Heart left ventricle (tissue), 16 donors: Measurements from ENCODE around the gene CABLES2. TPM values are rescaled to one million over a fixed set of nuclear protein-coding genes. Genes with fewer than 3 reads are reported as not detected.

Source experiments
- ATAC-seq, 4 donors: fragments of 200-7000 bp; cut with Tn5 transposase; one replicate each; pipeline ENCODE4 v1.9.1; 2020 to 2022; ENCODE audit warnings: moderate library complexity in 4 of 4, mild to moderate bottlenecking in 3 of 4, moderate number of reproducible peaks in 1 of 4
- DNase-seq, 5 donors: peaks; one replicate each; pipeline ENCODE4 v3.0.0-alpha.2; 2020
- H3K27ac ChIP-seq, 12 donors: fragments of 200-600 bp; sonication (generic) in 4 of 12; one replicate each; pipeline versions ENCODE4 v1.5.0 to v1.8.0; 2016 to 2022; ENCODE audit warnings: mild to moderate bottlenecking in 2 of 12
- H3K27me3 ChIP-seq, 9 donors: fragments of 200-600 bp; sonication (generic) in 2 of 9; one replicate each; pipeline versions ENCODE4 v1.5.1 to v1.8.0; 2016 to 2022; ENCODE audit warnings: mild to moderate bottlenecking in 3 of 9
- H3K36me3 ChIP-seq, 9 donors: fragments of 200-600 bp; sonication (generic) in 2 of 9; one replicate each; pipeline versions ENCODE4 v1.5.0 to v1.8.0; 2018 to 2022; ENCODE audit warnings: mild to moderate bottlenecking in 2 of 9
- H3K4me1 ChIP-seq, 12 donors: fragments of 200-600 bp; sonication (generic) in 4 of 12; one replicate each; pipeline versions ENCODE4 v1.5.0 to v1.8.0; 2016 to 2022; ENCODE audit warnings: mild to moderate bottlenecking in 3 of 12
- H3K4me3 ChIP-seq, 12 donors: fragments of 200-600 bp; sonication (generic) in 4 of 12; one replicate each; pipeline versions ENCODE4 v1.5.0 to v1.8.0; 2017 to 2022; ENCODE audit warnings: mild to moderate bottlenecking in 9 of 12, moderate library complexity in 4 of 12
- H3K9me3 ChIP-seq, 12 donors: fragments of 200-600 bp; sonication (generic) in 4 of 12; one replicate each; pipeline versions ENCODE4 v1.5.0 to v1.8.0; 2016 to 2022; ENCODE audit warnings: mild to moderate bottlenecking in 1 of 12
- POLR2A ChIP-seq, 2 donors: fragments of 450-650 bp; IDR thresholded peaks; one replicate each; pipeline ENCODE4 v1.6.1; 2017; ENCODE audit warnings: antibody characterized with exemption in 2 of 2, mild to moderate bottlenecking in 2 of 2, moderate library complexity in 2 of 2
- WGBS, 4 donors: extraction: QIAGEN DNeasy Blood & Tissue Kit in 2 of 4; methylation state at CpG; one replicate each; pipeline versions ENCODE4 v1.1.5 to v1.1.7; 2013 to 2018; 5-methylcytosine and 5-hydroxymethylcytosine counted together
- intact Hi-C, 10 donors: fragments of 100-400 bp; cut with DNase I; formaldehyde crosslinking; loops; one replicate each; pipeline versions ENCODE4 v1.11.1 to v1.14.2; 2022
- polyA plus RNA-seq, 2 donors: library from polyadenylated mRNA; stranded (reverse); fragments of 200-250 nt; gene quantifications; one replicate each; pipeline ENCODE4 v1.2.3, GENCODE V29; 2013
- total RNA-seq, 9 donors: library from RNA; depleted of rRNA in 2 of 9; stranded (reverse); fragments of >200 nt in 2 of 9; fragmentation: NEBNext Ultra II Directional in 3 of 9; extraction: Animal tissue kit (Norgen Biotek cat#: 25700) in 3 of 9; gene quantifications; one replicate each; pipeline versions ENCODE4 v1.1.0 to v1.2.4, GENCODE V29; 2016 to 2023
- TF ChIP-seq, protein P1 (sequence below), 12 donors: fragments of 200-600 bp; sonication (generic) in 4 of 12; IDR thresholded peaks; one replicate each; pipeline versions ENCODE4 v1.5.0 to v1.8.0; 2018 to 2022; ENCODE audit warnings: antibody characterized with exemption in 12 of 12, mild to moderate bottlenecking in 5 of 12
- donor health status: ischemic (EF 13 %, LVEDD 7.1; RV severe dilation, severe dysfunction).
- donor health status: healthy with polysubstance abuse.
- donor health status: DM: no; HTN: yes; CAD: no.
- donor health status: DM: no; HTN: no; CAD: no.
- donor health status: ischemic (EF 25% LVEDD 6.9; RV normal size, moderate dysfunction).
- donor health status: ischemic (EF 25% LVEDD 5.7; RV mildly dilated, moderate dysfunction).
- donor health status: healthy.
- donor health status: DM: yes; HTN: yes; CAD: no.
- donor health status: ischemic (EF 35%, LVEDD 5.7; RV mildly dilated, moderate dysfunction).
- donor health status: nonischemic (EF 11% LVEDD 7.7; RV severe dilation, severe dysfunction).
- donor health status: DM: yes; HTN: yes; CAD: no.
- donor health status: PGD.
- donor health status: ischemic (EF 29% LVEDD 5.4; RV normal size, mild dysfunction).
- donor health status: nonischemic (EF 23%, LVEDD 6.1; RV moderate dilation, normal function).

CABLES2 gene
- total and polyA plus RNA-seq, 11 donors: 2.9 to 12.0 (median 8.8) TPM

DNA sequence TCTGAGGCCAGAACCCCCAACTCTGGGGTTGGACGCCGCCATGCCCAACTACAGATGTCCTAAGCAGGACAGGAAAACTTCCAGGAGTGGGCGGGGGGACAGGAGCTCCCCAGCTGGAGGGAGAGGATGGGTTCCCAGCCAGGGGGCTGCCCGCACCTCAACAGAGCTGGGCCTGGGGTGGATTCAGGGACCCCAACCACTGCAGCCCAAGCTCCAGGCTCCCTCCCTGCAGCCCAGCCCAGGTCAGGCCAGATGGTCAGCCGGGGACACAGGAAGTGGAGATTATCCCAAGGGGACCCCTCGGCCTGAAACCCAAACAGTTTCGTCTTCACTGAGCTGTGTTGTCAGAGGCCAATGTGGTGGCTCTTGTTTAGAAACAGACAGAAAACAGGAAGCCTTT is 49.4 kb downstream of the CABLES2 start:
- intact Hi-C loops: loop anchor here in 4 of 10 donors (2.0 to 10.0 kb wide), 4 partner anchors 23 to 55 kb away; partner anchors contain the start of gene ADRM1 (in 2 of the 4)
- no peaks in the 10 kb centered on the region for H3K9me3 ChIP-seq
- H3K4me3 ChIP-seq: peak overlapping the region in 9 of 12 donors; percentile 15 to 48 (median 36)
- peaks cover 0 to 18% (median 0%) of the 10 kb centered on the region in 9 donors for H3K36me3 ChIP-seq
- no peak for TF ChIP-seq POLR2A (IDR thresholded peaks at IDR 0.05)
- TF ChIP-seq, protein P1, sequence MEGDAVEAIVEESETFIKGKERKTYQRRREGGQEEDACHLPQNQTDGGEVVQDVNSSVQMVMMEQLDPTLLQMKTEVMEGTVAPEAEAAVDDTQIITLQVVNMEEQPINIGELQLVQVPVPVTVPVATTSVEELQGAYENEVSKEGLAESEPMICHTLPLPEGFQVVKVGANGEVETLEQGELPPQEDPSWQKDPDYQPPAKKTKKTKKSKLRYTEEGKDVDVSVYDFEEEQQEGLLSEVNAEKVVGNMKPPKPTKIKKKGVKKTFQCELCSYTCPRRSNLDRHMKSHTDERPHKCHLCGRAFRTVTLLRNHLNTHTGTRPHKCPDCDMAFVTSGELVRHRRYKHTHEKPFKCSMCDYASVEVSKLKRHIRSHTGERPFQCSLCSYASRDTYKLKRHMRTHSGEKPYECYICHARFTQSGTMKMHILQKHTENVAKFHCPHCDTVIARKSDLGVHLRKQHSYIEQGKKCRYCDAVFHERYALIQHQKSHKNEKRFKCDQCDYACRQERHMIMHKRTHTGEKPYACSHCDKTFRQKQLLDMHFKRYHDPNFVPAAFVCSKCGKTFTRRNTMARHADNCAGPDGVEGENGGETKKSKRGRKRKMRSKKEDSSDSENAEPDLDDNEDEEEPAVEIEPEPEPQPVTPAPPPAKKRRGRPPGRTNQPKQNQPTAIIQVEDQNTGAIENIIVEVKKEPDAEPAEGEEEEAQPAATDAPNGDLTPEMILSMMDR (IDR thresholded peaks at IDR 0.05): no peak
- 28 to 56% (median 43%) methylated on average over 4 to 7 of the region's 7 CpGs for WGBS, 4 donors
- H3K27ac ChIP-seq: peak overlapping the region; percentile 69 to 97 (median 93)
- peaks cover 0 to 4% (median 0%) of the 10 kb centered on the region in 9 donors for H3K27me3 ChIP-seq
- peak in 3 of 5 donors; percentile 47 to 62 (median 58) for DNase-seq
- no peak for ATAC-seq
- peaks cover 40 to 96% (median 88%) of the 10 kb centered on the region in 12 donors for H3K4me1 ChIP-seq

DNA sequence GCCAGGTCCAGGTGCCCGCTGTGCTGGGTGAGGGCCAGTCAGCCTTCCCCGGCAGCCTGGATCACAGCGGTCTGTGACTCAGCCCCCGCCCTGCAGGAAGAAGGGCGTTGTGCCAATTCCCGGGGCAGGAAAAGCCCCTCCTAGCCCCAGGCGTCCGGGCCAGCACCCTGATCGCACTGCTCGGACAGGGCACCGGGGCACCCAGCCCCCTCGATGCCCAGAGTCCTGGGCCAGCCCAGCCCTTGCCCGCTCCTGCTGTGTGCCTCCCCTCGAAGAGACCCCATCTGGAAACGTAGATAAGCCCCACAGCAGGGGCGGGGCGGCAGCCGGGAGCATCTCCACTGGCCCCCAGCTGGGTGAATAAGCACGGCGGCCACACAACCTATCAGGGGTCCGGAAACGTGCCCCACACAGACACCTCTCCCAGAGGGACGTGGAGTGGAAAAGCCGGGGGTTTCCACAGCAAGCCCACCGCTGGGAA is 49.9 kb downstream of the CABLES2 start:
- Histone ChIP-seq H3K27me3 (peaks cover 0 to 4% (median 0%) of the 10 kb centered on the region in 9 donors), H3K4me1 (peaks cover 36 to 96% (median 84%) of the 10 kb centered on the region in 12 donors), H3K27ac (peak overlapping the region; percentile 69 to 97 (median 93)), H3K4me3 (peak overlapping the region in 11 of 12 donors; percentile 2 to 48 (median 34)), H3K9me3 (no peaks in the 10 kb centered on the region), H3K36me3 (peaks cover 0 to 19% (median under 1%) of the 10 kb centered on the region in 9 donors)
- peak; percentile 17 to 56 (median 44) for ATAC-seq
- peak; percentile 85 to 92 (median 87) for DNase-seq
- intact Hi-C loops: loop anchor here in 4 of 10 donors (2.0 to 10.0 kb wide), 4 partner anchors 24 to 55 kb away; partner anchors contain the start of gene ADRM1 (in 2 of the 4)
- WGBS, 4 donors: 7 to 27% (median 11%) methylated on average over 4 to 25 of the region's 25 CpGs
- peak in 1 of 2 donors; percentile 12 for TF ChIP-seq POLR2A (IDR thresholded peaks at IDR 0.05)
- TF ChIP-seq, protein P1 (IDR thresholded peaks at IDR 0.05): no peak

DNA sequence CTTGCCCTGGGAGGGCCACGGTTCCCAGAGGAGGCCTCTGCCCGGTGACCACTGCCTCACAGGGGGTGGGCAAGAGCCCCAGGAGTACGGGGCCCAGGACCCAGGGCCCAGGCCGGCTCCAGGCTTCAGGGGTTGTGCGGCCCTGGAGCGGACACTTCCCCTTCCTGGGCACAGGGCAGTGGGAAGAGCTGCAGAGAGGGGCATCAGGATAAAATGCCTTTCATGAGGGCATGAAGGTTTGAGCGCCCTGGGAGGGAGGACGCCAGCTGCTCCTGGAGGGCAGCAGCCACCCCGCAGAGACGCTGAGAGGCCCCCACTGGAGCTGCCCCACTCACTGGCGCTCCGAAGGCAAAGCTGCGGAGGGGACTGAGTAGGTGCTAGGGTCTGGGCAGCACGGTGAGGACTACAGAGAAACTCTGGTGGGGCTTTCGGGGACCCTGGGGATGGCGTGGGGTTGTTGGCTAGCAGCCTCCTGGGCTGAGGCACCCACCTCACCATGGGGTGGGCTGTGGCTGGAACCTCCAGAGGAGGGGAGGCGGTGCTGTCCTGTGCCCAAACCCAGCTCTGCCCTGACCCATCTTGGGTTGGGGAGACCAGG is 50.4 kb downstream of the CABLES2 start:
- ATAC-seq (no peak), DNase-seq (no peak)
- intact Hi-C loops: loop anchor here in 4 of 10 donors (2.0 to 10.0 kb wide), 4 partner anchors 24 to 54 kb away; partner anchors contain the start of gene ADRM1 (in 2 of the 4)
- TF ChIP-seq, protein P1 (IDR thresholded peaks at IDR 0.05): no peak
- TF ChIP-seq POLR2A (IDR thresholded peaks at IDR 0.05): no peak
- Histone ChIP-seq H3K4me1 (peaks cover 35 to 94% (median 79%) of the 10 kb centered on the region in 12 donors), H3K4me3 (peak overlapping the region in 11 of 12 donors; percentile 2 to 48 (median 34)), H3K27ac (peak overlapping the region; percentile 69 to 97 (median 93)), H3K9me3 (no peaks in the 10 kb centered on the region), H3K36me3 (peaks cover 0 to 19% (median 6%) of the 10 kb centered on the region in 9 donors), H3K27me3 (peaks cover 0 to 4% (median 0%) of the 10 kb centered on the region in 9 donors)
- WGBS, 4 donors: 27 to 45% (median 28%) methylated on average over 5 to 17 of the region's 17 CpGs
